Measurements from ENCODE around the gene SNCA.

The SNCA gene

GRCh38 chr4:89836897-89837384 is at the start of gene SNCA:
Gene SNCA (minus strand): TSS chr4:89837161. CDS start chr4:89835667, 1,494 bp downstream.
- DNase-seq, result no peak

GRCh38 chr4:89879215-89879614 is 42.3 kb upstream of the SNCA start:
- no peak for DNase-seq

- DNase-seq, result no peak
These were observed 41.6 kb upstream of the SNCA start for GRCh38 chr4:89878611-89879010.

GRCh38 chr4:89876548-89876947 is 39.6 kb upstream of the SNCA start:
- DNase-seq, result no peak

GRCh38 chr4:89871211-89871610 is 34.2 kb upstream of the SNCA start:
- DNase-seq, result no peak

- DNase-seq, result no peak
These were observed 32.1 kb upstream of the SNCA start for GRCh38 chr4:89868999-89869589.

- no peak for DNase-seq
These were observed 31.3 kb upstream of the SNCA start for GRCh38 chr4:89868276-89868675.

GRCh38 chr4:89863533-89863932 is 26.6 kb upstream of the SNCA start:
- no peak for DNase-seq

GRCh38 chr4:89860971-89861370 is 24.0 kb upstream of the SNCA start:
- no peak for DNase-seq

- DNase-seq, result no peak
These were observed 18.3 kb upstream of the SNCA start for GRCh38 chr4:89855236-89855635.

GRCh38 chr4:89847571-89848325 is 10.8 kb upstream of the SNCA start:
- DNase-seq, result no peak

GRCh38 chr4:89839558-89839957 is 2.6 kb upstream of the SNCA start:
- no peak for DNase-seq

GRCh38 chr4:89837993-89838390 is 1.0 kb upstream of the SNCA start:
- DNase-seq, result no peak

- DNase-seq, result no peak
These were observed 528 bp upstream of the SNCA start for GRCh38 chr4:89837385-89837992.

- no peak for DNase-seq
These were observed 773 bp downstream of the SNCA start for GRCh38 chr4:89836031-89836745.

GRCh38 chr4:89835413-89835812 is 1.5 kb downstream of the SNCA start:
- DNase-seq, result no peak

- no peak for DNase-seq
These were observed 2.3 kb downstream of the SNCA start for GRCh38 chr4:89834486-89835209.

- peak; percentile 38 for DNase-seq
These were observed 7.4 kb downstream of the SNCA start for GRCh38 chr4:89829470-89830138.

- DNase-seq, result no peak
These were observed 13.5 kb downstream of the SNCA start for GRCh38 chr4:89823416-89823815.

- no peak for DNase-seq
These were observed 15.3 kb downstream of the SNCA start for GRCh38 chr4:89821612-89822011.

GRCh38 chr4:89820010-89820409 is 17.0 kb downstream of the SNCA start:
- DNase-seq, result no peak

GRCh38 chr4:89814362-89814761 is 22.6 kb downstream of the SNCA start:
- DNase-seq, result no peak

Measured in SIG-M5 (cell line).